WERI-Rb-1 (cell line): Measurements from ENCODE around the gene APOBEC3A.
A peak's percentile ranks its signal among the peaks of the same experiment; 100 is the strongest.
"Not testable (repeated sequence)": the region's sequence is repeated elsewhere in the genome, so short reads cannot be mapped to it uniquely, and the experiment has no call there.

Experiments used
- DNase-seq: peaks from one replicate; pipeline ENCODE4 v3.0.0-alpha.2; 2020
- H3K27ac ChIP-seq: fragments of 250-450 bp; sonication (Bioruptor Pico); 2 replicates; pipeline ENCODE4 v1.5.1; 2020; ENCODE audit warnings: mild to moderate bottlenecking, moderate library complexity
- H3K27me3 ChIP-seq: fragments of 250-450 bp; sonication (Bioruptor Pico); 2 replicates; pipeline ENCODE4 v1.5.1; 2021; ENCODE audit warnings: mild to moderate bottlenecking, low read depth, moderate library complexity; ENCODE audit not compliant: insufficient read depth, severe bottlenecking
- H3K36me3 ChIP-seq: fragments of 250-450 bp; sonication (Bioruptor Pico); 2 replicates; pipeline ENCODE4 v1.5.1; 2020; ENCODE audit warnings: mild to moderate bottlenecking, moderate library complexity
- H3K4me3 ChIP-seq: 2 replicates; pipeline ENCODE4 v1.5.1; 2011; ENCODE audit warnings: low read depth, mild to moderate bottlenecking, control low read depth, low read length
- H3K9me3 ChIP-seq: fragments of 250-450 bp; sonication (Bioruptor Pico); 2 replicates; pipeline ENCODE4 v1.5.1; 2021; ENCODE audit warnings: mild to moderate bottlenecking, moderate library complexity; ENCODE audit not compliant: severe bottlenecking
- CTCF ChIP-seq: IDR thresholded peaks from 2 replicates; pipeline ENCODE4 v1.5.1; 2011; ENCODE audit warnings: low read depth, mild to moderate bottlenecking, control low read depth, inconsistent platforms, low read length

Gene APOBEC3A

GRCh38 chr22:38943882-38944281, 13.5 kb upstream of the APOBEC3A start:
- no peaks in the 10 kb centered on the region for H3K27me3 ChIP-seq
- H3K4me3 ChIP-seq = no peak overlapping the region
- no peak for DNase-seq
- H3K9me3 ChIP-seq = no peaks in the 10 kb centered on the region
- no peak for TF ChIP-seq CTCF
- H3K36me3 ChIP-seq = no peaks in the 10 kb centered on the region
- no peak overlapping the region for H3K27ac ChIP-seq

GRCh38 chr22:38944653-38945052, 12.8 kb upstream of the APOBEC3A start:
- H3K27me3 ChIP-seq = no peaks in the 10 kb centered on the region
- no peaks in the 10 kb centered on the region for H3K9me3 ChIP-seq

GRCh38 chr22:38945706-38946338, 11.6 kb upstream of the APOBEC3A start:
- H3K36me3 ChIP-seq, H3K9me3 ChIP-seq, H3K4me3 ChIP-seq, H3K27ac ChIP-seq, DNase-seq, H3K27me3 ChIP-seq: not testable (repeated sequence)

More at GRCh38 chr22:38944653-38945052, 12.8 kb upstream of the APOBEC3A start:
- no peak overlapping the region for H3K27ac ChIP-seq
- DNase-seq = no peak
- TF ChIP-seq CTCF = no peak
- no peak overlapping the region for H3K4me3 ChIP-seq
- H3K36me3 ChIP-seq = no peaks in the 10 kb centered on the region

GRCh38 chr22:38946771-38947170, 10.6 kb upstream of the APOBEC3A start:
- no peak overlapping the region for H3K4me3 ChIP-seq
- H3K27me3 ChIP-seq = no peaks in the 10 kb centered on the region
- no peak for DNase-seq
- H3K9me3 ChIP-seq = no peaks in the 10 kb centered on the region
- no peak for TF ChIP-seq CTCF
- no peak overlapping the region for H3K27ac ChIP-seq
- H3K36me3 ChIP-seq = no peaks in the 10 kb centered on the region

- H3K27me3 ChIP-seq = no peaks in the 10 kb centered on the region
- TF ChIP-seq CTCF = no peak
- H3K36me3 ChIP-seq = no peaks in the 10 kb centered on the region
- DNase-seq = peak; percentile 53
- no peak overlapping the region for H3K4me3 ChIP-seq
- no peaks in the 10 kb centered on the region for H3K9me3 ChIP-seq
- H3K27ac ChIP-seq = no peak overlapping the region
Observed at GRCh38 chr22:38947321-38948140, 9.9 kb upstream of the APOBEC3A start.

GRCh38 chr22:38948181-38948940, 9.0 kb upstream of the APOBEC3A start:
- Histone ChIP-seq H3K4me3 (no peak overlapping the region), H3K27me3 (no peaks in the 10 kb centered on the region), H3K9me3 (no peaks in the 10 kb centered on the region), H3K27ac (no peak overlapping the region), H3K36me3 (no peaks in the 10 kb centered on the region)
- no peak for DNase-seq
- TF ChIP-seq CTCF = no peak
